K562 (cell line): ENCODE results near the gene ATP5PD. TPM values are rescaled to one million over a fixed set of nuclear protein-coding genes. Genes with fewer than 3 reads are reported as not detected.

ENCODE experiments used
- ATF2 ChIP-seq: sonication (generic); formaldehyde crosslinking; IDR thresholded peaks from 2 replicates; pipeline ENCODE4 v1.8.1; 2022; ENCODE audit warnings: missing genetic modification reagents
- ETV6 ChIP-seq, 3 experiments: fragments of 150-350 bp in 1 of 3; sonication (generic) in 1 of 3; formaldehyde crosslinking in 1 of 3; IDR thresholded peaks; 2 replicates each; pipeline versions ENCODE4 v1.6.1 to v1.8.0; 2014 to 2022; ENCODE audit warnings: borderline replicate concordance in 2 of 3, low read depth in 2 of 3, antibody characterized with exemption in 1 of 3, low read length in 1 of 3, mild to moderate bottlenecking in 1 of 3, missing genetic modification reagents in 1 of 3
- GTF2A2 ChIP-seq: IDR thresholded peaks from 2 replicates; pipeline ENCODE4 v1.6.1; 2016; ENCODE audit warnings: mild to moderate bottlenecking, missing genetic modification characterization, missing compliant biosample characterization
- HES1 ChIP-seq: fragments of 450-650 bp; IDR thresholded peaks from 2 replicates; pipeline ENCODE4 v1.6.1; 2016; ENCODE audit warnings: low read depth, mild to moderate bottlenecking, moderate library complexity
- HMG20A ChIP-seq: fragments of 450-650 bp; formaldehyde crosslinking; conservative IDR thresholded peaks from 2 replicates; pipeline ENCODE4 v1.4.0; 2020; ENCODE audit warnings: mild to moderate bottlenecking, mixed read lengths
- ILK ChIP-seq: fragments of 450-650 bp; IDR thresholded peaks from 2 replicates; pipeline ENCODE4 v1.6.1; 2016; ENCODE audit warnings: missing genetic modification characterization, low read depth, mild to moderate bottlenecking, missing compliant biosample characterization, moderate library complexity, borderline replicate concordance
- JUN ChIP-seq, 2 experiments: sonication (generic) in 1 of 2; formaldehyde crosslinking in 1 of 2; IDR thresholded peaks; 2 replicates each; pipeline versions ENCODE4 v1.6.1 to v1.8.0; 2012 to 2022; ENCODE audit warnings: borderline replicate concordance in 2 of 2, mild to moderate bottlenecking in 2 of 2, improper control_type of control experiment in 1 of 2, low read depth in 1 of 2, low read length in 1 of 2, missing genetic modification reagents in 1 of 2
- NFIC ChIP-seq: fragments of 450-650 bp; IDR thresholded peaks from 2 replicates; pipeline ENCODE4 v1.6.1; 2017; ENCODE audit warnings: mild to moderate bottlenecking, inconsistent platforms
- NUFIP1 ChIP-seq: fragments of 450-650 bp; IDR thresholded peaks from 2 replicates; pipeline ENCODE4 v1.6.1; 2018; ENCODE audit not compliant: partially characterized antibody
- OTX1 ChIP-seq: fragments of 450-650 bp; formaldehyde crosslinking; IDR thresholded peaks from 2 replicates; pipeline ENCODE4 v1.4.0; 2022; ENCODE audit warnings: mild to moderate bottlenecking
- SP2 ChIP-seq: IDR thresholded peaks from 2 replicates; pipeline ENCODE4 v1.6.1; 2011; ENCODE audit warnings: mild to moderate bottlenecking, low read depth, low read length, moderate library complexity; ENCODE audit not compliant: poor library complexity, severe bottlenecking; ENCODE audit errors: extremely low read depth
- TFE3 ChIP-seq: fragments of 450-650 bp; formaldehyde crosslinking; IDR thresholded peaks from 2 replicates; pipeline ENCODE4 v1.4.0; 2020; ENCODE audit warnings: mild to moderate bottlenecking, mixed read lengths
- THRAP3 ChIP-seq: fragments of 450-650 bp; IDR thresholded peaks from 2 replicates; pipeline ENCODE4 v1.6.1; 2016; ENCODE audit warnings: mild to moderate bottlenecking, inconsistent platforms, borderline replicate concordance
- VEZF1 ChIP-seq: fragments of 200-800 bp; sonication (Bioruptor generic); IDR thresholded peaks from 2 replicates; pipeline ENCODE4 v1.6.1; 2017; ENCODE audit warnings: missing genetic modification characterization, missing compliant biosample characterization
- ZFX ChIP-seq: sonication (generic); formaldehyde crosslinking; IDR thresholded peaks from 2 replicates; pipeline ENCODE4 v1.8.0; 2022; ENCODE audit warnings: mild to moderate bottlenecking, missing genetic modification reagents, moderate library complexity
- ZNF140 ChIP-seq: fragments of 250-450 bp; sonication (Bioruptor Pico); IDR thresholded peaks from 2 replicates; pipeline ENCODE4 v1.8.0; 2021; ENCODE audit warnings: moderate library complexity, mild to moderate bottlenecking, inconsistent platforms
- ZNF280A ChIP-seq: fragments of 450-650 bp; IDR thresholded peaks from 2 replicates; pipeline ENCODE4 v1.6.1; 2018; ENCODE audit warnings: mild to moderate bottlenecking, low read depth; ENCODE audit not compliant: partially characterized antibody
- ZNF280B ChIP-seq: fragments of 250-450 bp; sonication (Bioruptor Pico); IDR thresholded peaks from 2 replicates; pipeline ENCODE4 v1.5.1; 2021; ENCODE audit warnings: mild to moderate bottlenecking
- ZNF41 ChIP-seq: fragments of 250-450 bp; sonication (Bioruptor Pico); conservative IDR thresholded peaks from 2 replicates; pipeline ENCODE4 v1.4.0; 2020; ENCODE audit warnings: mild to moderate bottlenecking
- polyA plus RNA-seq, 8 experiments: library from polyadenylated mRNA; depleted of rRNA in 4 of 8; stranded (reverse) in 5 of 8; unstranded in 3 of 8; fragments of >200 nt; fragmentation: Nextera tagmentation in 2 of 8; fragmentation: Illumina TruSeq in 1 of 8; extraction: Ambion mirVana in 2 of 8; extraction: Trizol in 1 of 8; gene quantifications; 2 replicates each; pipeline versions ENCODE4 v1.2.1 to v1.2.3, GENCODE V29; 2011 to 2014; ENCODE audit warnings: inconsistent platforms in 1 of 8, missing spikeins in 1 of 8
- total RNA-seq, 7 experiments: library from RNA; depleted of rRNA in 6 of 7; stranded (reverse); fragments of >200 nt in 6 of 7; fragmentation: Illumina TruSeq in 2 of 7; extraction: Trizol in 2 of 7; gene quantifications; 2 replicates each; pipeline versions ENCODE4 v1.2.1 to v1.2.3, GENCODE V29; 2011 to 2021; ENCODE audit warnings: low replicate concordance in 1 of 7

ATP5PD gene
- total and polyA plus RNA-seq, 9 of the 15 experiments (the other 6 are each of a cell fraction or from before 2014, with no cell fraction given) = 271 to 828 (median 432) TPM

- TF ChIP-seq TFE3 (CRISPR knock-in tag) = no peak
- no peak for TF ChIP-seq ZNF280B (CRISPR knock-in tag)
- no peak for TF ChIP-seq HES1
- TF ChIP-seq ZNF41 (CRISPR knock-in tag) = no peak
- TF ChIP-seq OTX1 = no peak
- no peak for TF ChIP-seq ZNF140 (CRISPR knock-in tag)
- no peak for TF ChIP-seq ZNF280A
- no peak for TF ChIP-seq HMG20A (CRISPR knock-in tag)
- TF ChIP-seq ETV6 (IDR thresholded peaks at IDR 0.05; ENCODE audit: borderline replicate concordance in 1 of 2, low read depth in 2 of 2, low read length in 1 of 2) = no peak
- TF ChIP-seq ETV6 (CRISPR knock-in tag; IDR thresholded peaks at IDR 0.05; ENCODE audit: borderline replicate concordance) = no peak
- no peak for TF ChIP-seq JUN (IDR thresholded peaks at IDR 0.05; ENCODE audit: borderline replicate concordance, low read depth, low read length)
- TF ChIP-seq JUN (CRISPR knock-in tag; IDR thresholded peaks at IDR 0.05; ENCODE audit: borderline replicate concordance) = no peak
- TF ChIP-seq ZFX (CRISPR knock-in tag) = no peak
- TF ChIP-seq NUFIP1 = no peak
- no peak for TF ChIP-seq THRAP3
- no peak for TF ChIP-seq SP2
- TF ChIP-seq ILK (tag) = no peak
- no peak for TF ChIP-seq NFIC
- no peak for TF ChIP-seq GTF2A2 (tag)
- TF ChIP-seq VEZF1 (CRISPR knock-in tag) = no peak
- no peak for TF ChIP-seq ATF2
Measured at GRCh38 chr17:75074532-75074931, 27.8 kb upstream of the ATP5PD start (continued).
